ENCODE data around the gene AQP7. TPM values are rescaled to one million over a fixed set of nuclear protein-coding genes. Genes with fewer than 3 reads are reported as not detected.
"Not testable (repeated sequence)": the region's sequence is repeated elsewhere in the genome, so short reads cannot be mapped to it uniquely, and the experiment has no call there.

The AQP7 gene
- total RNA-seq (2014; rRNA removed; shearing (Covaris generic)), result not detected in 2 replicates
- not detected in 2 replicates for polyA plus RNA-seq (2015; cell fraction: cytosol; rRNA removed)
- not detected in 2 replicates for polyA plus RNA-seq (2015; cell fraction: nucleus; rRNA removed)

DNA sequence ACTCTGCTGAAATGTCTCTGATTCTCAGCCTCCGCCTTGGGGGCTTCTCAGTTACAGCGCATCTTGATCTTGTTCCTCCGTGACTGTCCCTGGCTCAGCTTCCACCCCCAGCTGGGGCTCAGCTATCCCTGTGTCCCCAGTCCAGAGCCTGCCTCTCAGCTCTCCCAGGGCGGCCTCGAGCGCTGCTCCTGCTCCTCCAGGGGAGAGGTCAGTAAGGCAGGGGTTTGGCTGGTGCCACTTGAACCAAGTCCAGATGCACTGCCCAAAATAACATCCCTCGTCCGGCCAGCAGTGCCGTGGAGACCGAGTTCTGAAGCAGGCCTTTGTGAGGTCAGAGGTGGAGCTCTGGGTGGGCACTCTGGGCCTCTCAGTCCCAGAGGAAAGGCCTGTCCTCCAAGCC is at the start of gene AQP7:
TSS of gene AQP7 (minus strand) at position 198 of the 400 bp plus-strand sequence. CDS start 1,306 bp downstream, outside the sequence.
- in situ Hi-C loops (cut with HindIII; ENCODE audit: low pct_unique_long_range_greater_than_20kb, low sequenced_read_pairs); DNase-seq (ENCODE audit: low read depth, low spot score): not testable (repeated sequence)

DNA sequence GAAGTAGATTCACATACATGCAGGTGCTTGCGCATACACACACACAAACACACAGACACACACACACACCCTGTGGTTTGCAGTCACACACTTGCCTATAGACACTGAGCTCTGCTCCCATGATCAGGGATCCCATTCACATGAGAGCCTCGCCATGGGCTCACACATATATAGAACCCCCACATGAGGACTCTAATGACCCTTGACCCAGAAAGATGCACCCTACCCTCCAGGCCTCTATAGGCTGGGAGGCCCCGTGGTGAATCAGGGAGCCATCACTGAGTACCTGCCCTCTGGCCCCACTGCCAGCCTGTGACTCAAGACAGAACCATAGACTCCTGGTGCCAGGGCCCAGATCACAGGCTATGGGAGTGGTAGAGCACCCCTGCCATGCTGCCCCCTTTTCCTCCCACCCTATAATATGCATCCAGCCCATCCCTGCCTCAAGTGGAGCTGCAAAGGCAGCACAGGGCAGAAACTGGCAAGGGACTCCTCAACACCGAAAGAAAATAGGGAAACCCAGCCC is 48.3 kb upstream of the AQP7 start:
- in situ Hi-C loops (cut with HindIII; ENCODE audit: low pct_unique_long_range_greater_than_20kb, low sequenced_read_pairs), result no loop called here
- DNase-seq (ENCODE audit: low read depth, low spot score), result no peak

DNA sequence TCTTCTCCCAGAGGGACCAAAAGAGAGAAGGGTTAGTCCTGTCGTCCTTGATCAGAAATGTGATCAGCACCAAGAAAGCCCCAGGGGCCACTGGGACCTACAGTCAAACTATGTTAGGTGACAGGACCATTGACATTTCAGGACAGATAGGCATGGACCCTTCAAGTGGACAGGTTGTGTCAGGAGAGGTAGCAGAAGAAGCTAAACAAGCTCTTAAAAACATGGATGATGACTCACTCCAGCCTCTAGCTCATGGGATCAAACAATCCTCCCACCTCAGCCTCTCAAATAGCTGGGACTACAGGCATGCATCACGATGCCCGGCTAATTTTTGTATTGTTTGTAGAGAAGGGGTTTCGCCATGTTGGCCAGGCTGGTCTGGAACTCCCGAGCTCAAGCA is 47.3 kb upstream of the AQP7 start:
- no peak for DNase-seq (ENCODE audit: low read depth, low spot score)
- in situ Hi-C loops (cut with HindIII; ENCODE audit: low pct_unique_long_range_greater_than_20kb, low sequenced_read_pairs), result no loop called here

DNA sequence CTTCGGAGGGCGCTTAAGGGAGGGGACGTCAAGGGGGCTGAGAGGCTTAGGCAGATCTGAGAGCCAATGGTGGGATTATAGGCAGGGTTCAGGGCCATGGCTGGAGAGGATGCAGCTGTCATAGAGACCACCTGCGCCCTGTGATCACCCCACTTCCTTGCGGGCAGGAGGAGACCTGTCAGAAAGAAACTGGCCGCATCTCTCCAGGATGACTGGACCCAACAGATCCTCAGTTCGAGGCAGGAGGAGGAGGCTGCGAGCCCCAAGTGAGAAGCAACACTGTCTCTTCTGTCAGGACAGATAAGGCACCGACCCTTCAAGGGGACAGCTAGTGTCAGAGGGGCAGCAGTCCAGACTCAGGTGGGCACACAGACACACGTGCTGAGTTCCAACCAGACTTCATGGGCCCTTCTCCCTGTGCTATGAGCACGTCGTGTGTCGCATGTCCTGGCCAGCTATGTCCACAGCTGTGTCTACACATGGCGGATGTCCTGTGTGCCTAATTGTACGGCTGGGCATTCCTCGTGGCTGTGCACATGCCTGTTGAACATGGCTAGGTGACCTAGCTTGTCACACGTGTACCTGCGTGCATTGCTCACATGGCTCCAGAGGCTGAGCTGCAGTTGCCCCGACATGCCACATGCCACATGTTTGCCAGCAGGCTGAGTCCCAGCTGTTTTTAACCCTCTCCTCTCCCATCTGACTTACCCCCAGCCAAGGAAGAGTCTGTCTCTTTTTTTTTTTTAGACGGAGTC is 45.6 kb upstream of the AQP7 start:
- in situ Hi-C loops (cut with HindIII; ENCODE audit: low pct_unique_long_range_greater_than_20kb, low sequenced_read_pairs), result no loop called here
- no peak for DNase-seq (ENCODE audit: low read depth, low spot score)

DNA sequence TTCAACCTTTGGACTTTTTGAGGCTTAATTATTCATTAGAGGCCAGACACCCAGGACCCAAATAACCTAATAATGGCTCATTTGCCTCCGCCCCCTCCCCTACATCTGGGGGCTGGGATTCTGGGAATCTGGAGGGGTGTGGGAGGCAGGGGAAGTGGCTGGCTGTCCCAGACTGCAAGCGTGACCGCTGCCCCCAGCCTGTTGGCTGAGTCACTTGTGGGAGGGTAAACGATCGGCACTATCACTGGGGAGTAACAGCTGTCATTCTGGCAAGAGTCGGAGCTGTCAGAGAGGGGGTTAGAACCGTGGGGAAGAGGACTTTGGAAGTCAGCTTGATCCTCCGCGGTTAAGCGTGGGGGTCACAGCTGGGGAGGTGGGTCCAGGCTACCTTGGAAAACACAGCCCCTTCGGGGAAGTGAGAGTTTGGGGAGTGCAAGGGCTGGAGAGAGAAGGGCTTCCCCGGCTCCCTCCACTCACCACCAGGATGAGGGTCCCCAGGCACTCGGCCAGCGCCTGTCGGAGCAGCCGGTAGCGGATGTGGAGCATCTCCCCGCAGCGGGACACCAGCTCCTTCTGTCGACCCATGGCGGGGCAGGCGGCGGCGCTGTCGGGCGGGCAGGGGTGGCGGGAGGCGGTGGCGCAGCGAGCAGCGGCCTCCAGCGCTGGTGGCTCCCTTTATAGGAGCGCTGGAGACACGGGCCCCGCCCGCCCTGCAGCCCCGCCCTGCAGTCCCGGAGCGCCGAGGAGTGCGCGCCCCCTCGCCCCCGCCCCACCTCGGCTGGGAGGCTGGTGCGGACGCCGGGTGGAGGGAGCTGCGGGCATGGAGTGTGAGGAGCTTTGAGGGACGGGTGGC is 44.8 kb upstream of the AQP7 start, which contains the start of gene AQP3:
TSS of gene AQP3 (minus strand) at position 648 of the 853 bp plus-strand sequence. CDS start at position 585, 63 bp downstream.
- DNase-seq (ENCODE audit: low read depth, low spot score), result peak; percentile 22
- in situ Hi-C loops (cut with HindIII; ENCODE audit: low pct_unique_long_range_greater_than_20kb, low sequenced_read_pairs), result no loop called here

DNA sequence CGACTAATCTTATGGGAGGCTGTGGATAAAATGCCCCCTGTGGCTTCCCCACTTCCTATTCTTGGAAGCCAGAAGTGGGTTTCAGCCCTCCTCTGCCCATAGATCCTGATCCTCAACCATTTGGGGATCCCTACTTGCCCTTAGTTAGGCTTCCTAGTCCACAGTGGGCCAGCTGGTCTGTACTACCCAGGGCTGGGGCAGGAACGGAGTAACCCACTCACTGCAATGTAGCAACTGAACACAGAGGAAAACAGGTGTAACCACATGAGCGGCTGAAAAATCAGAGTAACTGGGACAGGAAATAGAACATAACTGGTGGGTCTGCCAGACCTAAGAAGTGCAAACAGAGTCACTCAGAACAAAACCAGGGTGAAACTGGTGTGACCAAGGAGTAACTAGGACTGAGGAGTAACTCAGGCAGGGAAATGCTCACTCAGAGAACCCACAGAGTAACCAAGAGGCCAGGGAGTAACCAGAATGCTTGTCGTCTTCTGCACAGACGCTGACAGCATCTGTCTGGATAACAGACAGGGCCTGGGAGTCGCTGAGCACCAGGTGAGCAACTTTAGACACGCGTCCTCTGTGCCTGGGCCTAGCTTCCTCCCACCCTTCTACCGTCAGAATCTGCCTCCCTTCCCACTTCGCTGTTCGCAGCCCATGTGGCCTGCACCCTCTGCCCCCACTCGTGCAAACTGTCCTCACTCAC is 44.0 kb upstream of the AQP7 start:
- in situ Hi-C loops (cut with HindIII; ENCODE audit: low pct_unique_long_range_greater_than_20kb, low sequenced_read_pairs), result no loop called here
- no peak for DNase-seq (ENCODE audit: low read depth, low spot score)

DNA sequence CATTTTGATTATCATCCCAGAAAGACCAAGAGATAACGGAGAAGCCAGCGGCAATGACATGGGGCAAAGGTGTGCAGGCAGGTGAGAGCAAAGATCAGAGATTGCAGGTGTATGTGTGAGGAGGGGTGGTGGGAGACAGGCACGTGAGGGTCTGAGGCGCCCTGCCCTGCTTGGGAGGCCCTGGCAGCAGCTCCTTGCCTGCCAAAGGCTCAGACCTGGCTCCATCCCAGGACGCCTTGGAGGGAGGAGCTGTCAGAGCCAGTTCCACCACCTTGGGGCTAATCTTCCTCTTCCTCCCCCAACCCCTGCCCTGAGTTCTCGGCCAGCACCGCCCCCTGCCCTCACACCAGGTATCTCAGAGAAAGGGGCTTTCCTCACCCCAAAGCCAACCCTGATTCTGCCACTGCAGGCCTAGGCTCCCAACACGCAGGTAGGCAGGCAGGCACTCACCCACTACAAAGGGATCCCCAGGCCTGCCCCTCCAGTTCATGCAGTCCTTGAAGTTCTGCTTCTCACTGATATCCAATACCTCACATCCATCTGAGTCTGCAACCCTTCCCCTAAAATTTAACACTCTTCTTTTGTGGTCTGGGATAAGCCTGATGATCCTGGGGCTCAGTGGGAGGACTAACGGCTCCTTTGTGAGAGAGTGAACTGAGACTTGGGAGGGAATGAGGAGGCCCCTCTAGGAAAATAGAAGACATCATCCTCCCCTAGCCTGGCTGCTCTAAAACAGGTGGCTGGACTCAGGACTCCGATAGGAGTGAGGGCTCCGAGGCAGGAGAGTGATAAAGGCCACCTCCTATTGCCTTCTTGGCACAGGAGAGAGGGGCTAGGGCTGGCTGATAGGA is 43.2 kb upstream of the AQP7 start:
- in situ Hi-C loops (cut with HindIII; ENCODE audit: low pct_unique_long_range_greater_than_20kb, low sequenced_read_pairs), result no loop called here
- DNase-seq (ENCODE audit: low read depth, low spot score), result no peak

DNA sequence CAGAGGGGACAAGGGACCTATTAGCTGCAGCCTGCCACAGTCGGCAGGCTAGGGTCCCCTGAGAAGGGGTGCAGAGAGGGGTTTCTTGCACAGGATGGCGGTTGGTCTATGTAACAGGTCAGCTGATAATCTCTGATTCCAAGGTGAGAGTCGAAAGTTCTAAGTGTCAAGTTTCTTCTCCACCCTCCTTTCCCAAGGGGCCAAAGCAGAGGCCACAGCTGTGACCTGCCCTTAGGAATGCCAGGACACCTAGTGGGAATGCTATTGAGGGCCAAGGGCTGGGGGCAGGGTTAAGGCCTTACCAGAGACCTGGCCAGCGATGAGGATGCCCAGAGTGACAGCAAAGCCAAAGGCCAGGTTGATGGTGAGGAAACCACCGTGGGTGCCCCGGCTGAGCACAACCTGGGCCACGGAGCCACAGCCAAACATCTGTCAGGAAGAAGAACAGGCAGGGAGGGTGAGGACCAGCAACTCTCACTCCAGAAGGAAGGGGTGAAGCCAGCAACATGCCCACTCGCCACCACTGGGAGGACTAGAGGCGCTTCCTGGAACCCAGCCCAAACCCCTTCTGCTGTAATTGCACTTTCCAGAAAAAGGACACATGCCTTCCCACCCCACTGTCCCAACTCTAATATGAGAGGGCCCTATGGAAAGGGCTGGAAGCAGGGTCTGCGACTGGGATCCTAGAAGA is 41.2 kb upstream of the AQP7 start:
- no peak for DNase-seq (ENCODE audit: low read depth, low spot score)
- in situ Hi-C loops (cut with HindIII; ENCODE audit: low pct_unique_long_range_greater_than_20kb, low sequenced_read_pairs), result no loop called here

DNA sequence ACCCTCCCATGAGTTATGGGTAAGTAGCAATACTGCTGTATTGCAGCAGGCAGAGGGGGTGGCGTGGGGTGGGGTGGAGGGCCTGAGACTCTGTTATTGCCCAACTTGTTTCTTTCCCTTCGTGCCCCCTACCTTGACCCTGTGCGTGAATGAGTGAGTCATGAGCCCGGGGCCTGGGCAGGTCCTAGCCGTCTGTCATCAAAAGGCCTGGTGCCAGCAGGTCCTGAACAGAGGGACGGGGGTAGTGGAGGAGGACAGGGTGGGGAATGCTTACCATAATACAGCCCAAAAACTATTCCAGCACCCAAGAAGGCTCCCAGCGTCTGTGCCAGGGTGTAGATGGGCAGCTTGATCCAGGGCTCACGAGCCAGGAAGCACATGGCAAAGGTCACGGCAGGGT is 40.7 kb upstream of the AQP7 start:
- in situ Hi-C loops (cut with HindIII; ENCODE audit: low pct_unique_long_range_greater_than_20kb, low sequenced_read_pairs), result no loop called here
- no peak for DNase-seq (ENCODE audit: low read depth, low spot score)

DNA sequence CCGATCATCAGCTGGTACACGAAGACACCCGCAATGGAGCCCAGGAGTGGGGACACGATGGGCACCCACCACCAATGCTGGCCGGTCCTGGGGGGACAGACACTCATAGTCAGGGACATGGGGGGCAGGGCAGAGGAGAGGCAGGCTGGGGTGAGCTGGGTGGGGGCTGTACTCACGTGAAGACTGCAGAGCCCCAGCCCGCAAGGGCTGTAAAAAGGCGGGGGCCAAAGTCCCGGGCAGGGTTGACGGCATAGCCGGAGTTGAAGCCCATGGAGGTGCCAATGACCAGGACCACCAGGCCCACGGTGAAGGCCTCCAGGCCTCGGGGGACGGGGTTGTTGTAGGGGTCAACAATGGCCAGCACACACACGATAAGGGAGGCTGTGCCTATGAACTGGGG is 39.8 kb upstream of the AQP7 start:
- DNase-seq (ENCODE audit: low read depth, low spot score), result no peak
- in situ Hi-C loops (cut with HindIII; ENCODE audit: low pct_unique_long_range_greater_than_20kb, low sequenced_read_pairs), result no loop called here

DNA sequence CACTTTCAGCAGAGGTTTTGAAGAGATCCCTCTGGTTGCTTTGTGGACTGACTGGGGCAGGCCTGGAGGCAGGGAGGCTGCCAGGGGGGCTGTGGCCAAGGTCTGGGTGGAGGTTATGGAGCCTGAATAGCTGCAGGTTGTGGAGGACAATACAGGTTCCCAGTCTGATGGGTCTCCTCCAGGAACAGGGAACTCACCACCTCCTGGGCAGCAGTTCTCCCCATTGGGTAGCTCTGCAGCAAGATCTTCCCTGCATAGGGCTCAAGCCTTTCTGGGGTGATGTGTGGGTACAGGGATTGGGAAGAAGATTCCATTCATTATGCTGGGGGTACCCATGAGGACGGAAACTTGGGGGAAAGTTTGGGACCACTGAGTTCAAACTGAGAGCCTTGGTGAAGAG is 38.2 kb upstream of the AQP7 start:
- in situ Hi-C loops (cut with HindIII; ENCODE audit: low pct_unique_long_range_greater_than_20kb, low sequenced_read_pairs), result no loop called here
- no peak for DNase-seq (ENCODE audit: low read depth, low spot score)

DNA sequence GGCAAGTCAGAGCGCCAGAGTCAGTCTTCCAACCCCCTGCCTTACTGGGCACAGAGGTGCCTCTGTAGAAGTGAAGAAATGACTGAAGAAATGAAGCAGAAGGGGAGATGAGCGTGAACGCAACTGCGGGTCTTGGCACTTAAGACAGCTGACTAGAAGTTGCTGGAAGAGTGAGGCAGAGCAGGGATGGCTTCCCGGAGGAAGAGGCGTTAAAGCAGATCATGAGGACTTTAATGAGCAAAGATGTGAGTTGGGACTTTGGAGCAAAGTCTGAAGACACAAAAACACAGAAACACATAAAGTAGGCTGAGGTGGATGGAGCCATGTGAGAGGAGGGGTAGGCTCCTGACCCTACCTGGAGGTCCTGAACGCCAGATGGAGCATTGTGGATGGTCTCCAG is 37.8 kb upstream of the AQP7 start:
- in situ Hi-C loops (cut with HindIII; ENCODE audit: low pct_unique_long_range_greater_than_20kb, low sequenced_read_pairs), result no loop called here

DNA sequence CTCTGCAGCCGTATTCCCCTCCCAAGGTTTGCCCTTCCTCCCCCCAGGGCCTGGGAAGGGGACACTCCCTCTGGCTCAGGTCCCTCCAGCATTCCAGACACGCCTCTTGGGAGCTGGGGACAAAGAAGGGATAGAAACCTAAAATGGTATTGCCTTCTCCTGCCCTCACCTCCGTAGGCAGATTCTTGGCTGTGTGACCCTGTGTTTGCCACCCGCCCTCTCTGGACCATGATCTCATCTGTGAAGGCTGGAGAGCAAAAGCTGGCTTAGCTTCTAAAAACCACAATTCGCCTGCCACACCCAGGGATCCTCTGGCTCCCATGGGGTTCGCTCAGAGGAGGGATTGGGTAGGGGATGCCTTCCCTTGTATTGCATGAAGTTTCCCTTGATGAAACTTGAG is 37.4 kb upstream of the AQP7 start:
- no peak for DNase-seq (ENCODE audit: low read depth, low spot score)
- in situ Hi-C loops (cut with HindIII; ENCODE audit: low pct_unique_long_range_greater_than_20kb, low sequenced_read_pairs), result no loop called here

More for the DNA sequence above, 37.8 kb upstream of the AQP7 start:
- DNase-seq (ENCODE audit: low read depth, low spot score), result no peak

DNA sequence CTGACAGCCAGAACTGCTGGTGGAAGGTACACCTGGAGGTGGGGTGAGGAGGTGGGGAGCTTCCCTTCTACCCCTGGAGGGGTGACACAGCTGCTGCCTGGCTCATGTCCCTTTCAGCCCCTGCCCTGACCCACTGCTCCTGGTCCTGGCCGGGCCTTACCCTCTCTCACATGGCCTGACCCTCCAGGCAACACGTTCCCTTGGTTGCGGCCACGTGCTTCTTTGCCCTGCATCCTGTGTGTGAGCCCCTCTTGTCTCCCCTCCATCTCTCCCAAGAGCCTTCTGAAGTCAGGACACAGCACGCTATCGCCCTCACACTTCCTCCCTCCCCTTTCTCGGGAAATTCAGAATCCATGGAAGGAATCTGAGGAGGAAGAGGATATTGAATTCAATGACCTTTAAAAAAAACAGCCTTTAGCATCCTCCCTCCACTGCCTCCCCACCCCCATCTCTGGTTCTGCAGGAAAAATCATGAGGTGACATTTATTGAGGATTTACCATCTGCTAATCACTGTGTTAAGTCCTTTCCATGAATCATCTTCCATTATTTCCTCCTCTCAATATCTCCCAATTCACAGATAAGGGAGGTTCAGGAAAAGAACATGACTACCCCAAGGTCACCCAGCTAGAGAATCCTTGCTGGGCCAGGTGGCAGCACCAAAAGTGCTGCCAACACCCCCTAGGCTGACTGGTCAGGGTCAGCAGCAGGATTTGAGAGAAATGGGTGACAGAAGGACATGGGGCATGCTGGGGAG is 36.7 kb upstream of the AQP7 start:
- in situ Hi-C loops (cut with HindIII; ENCODE audit: low pct_unique_long_range_greater_than_20kb, low sequenced_read_pairs), result no loop called here
- no peak for DNase-seq (ENCODE audit: low read depth, low spot score)

DNA sequence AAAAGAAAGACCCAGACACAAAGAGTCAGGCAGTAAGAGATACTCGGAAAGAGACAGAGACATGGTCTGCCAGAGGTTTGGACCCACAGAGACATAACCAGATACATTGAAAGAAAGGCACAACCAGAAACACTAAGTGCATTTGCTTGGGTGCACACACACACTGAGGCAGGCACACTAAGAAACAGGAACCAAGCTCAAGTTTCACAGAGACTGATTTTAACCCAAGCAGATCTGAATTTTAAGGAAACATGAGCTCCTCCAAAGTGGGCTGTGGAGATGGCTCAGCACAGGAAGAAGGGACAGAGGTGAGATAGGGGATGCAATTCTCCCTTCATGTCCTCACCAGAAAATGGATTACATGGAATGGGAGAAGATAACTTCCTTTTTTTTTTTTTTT is 35.5 kb upstream of the AQP7 start:
- DNase-seq (ENCODE audit: low read depth, low spot score), result no peak
- in situ Hi-C loops (cut with HindIII; ENCODE audit: low pct_unique_long_range_greater_than_20kb, low sequenced_read_pairs), result no loop called here

DNA sequence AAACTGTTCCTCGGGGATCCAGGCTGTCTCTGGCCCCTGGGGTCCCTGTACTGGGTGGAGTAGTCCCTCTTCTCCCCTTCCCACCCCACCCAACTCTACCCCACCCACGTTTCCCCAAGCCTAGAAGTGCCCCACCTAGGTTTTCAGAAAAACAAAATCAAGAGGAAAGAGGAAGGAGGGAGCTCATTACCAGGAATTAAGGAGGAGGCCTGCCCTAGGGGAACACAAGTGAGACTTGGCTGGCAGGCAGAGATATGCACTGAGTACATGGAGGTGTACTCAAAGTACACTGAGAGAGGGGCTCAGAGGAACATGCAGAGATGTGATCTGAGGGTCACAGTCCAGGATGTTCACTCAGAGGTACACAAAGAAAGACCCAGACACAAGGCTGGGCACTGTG is 34.8 kb upstream of the AQP7 start:
- in situ Hi-C loops (cut with HindIII; ENCODE audit: low pct_unique_long_range_greater_than_20kb, low sequenced_read_pairs), result no loop called here
- no peak for DNase-seq (ENCODE audit: low read depth, low spot score)
